D721Med (cell line): Measurements from ENCODE around the gene RFX3.

Experiments
- DNase-seq: peaks from one replicate; pipeline ENCODE4 v3.0.0; 2011; ENCODE audit warnings: low spot score; ENCODE audit not compliant: insufficient read length
- FAIRE-seq: peaks from 2 replicates; lab custom pipeline; 2011; peaks lifted over from hg19 to GRCh38; lab: Jason Lieb, UNC
- CTCF ChIP-seq: IDR thresholded peaks from 2 replicates; pipeline ENCODE4 v1.5.1; 2012; ENCODE audit warnings: mild to moderate bottlenecking, control low read depth; ENCODE audit not compliant: insufficient read depth; ENCODE audit errors: missing control alignments

The RFX3 gene

GRCh38 chr9:3541206-3541605 lies 15.4 kb upstream of the RFX3 start:
- no peak for FAIRE-seq
- TF ChIP-seq CTCF = no peak
- DNase-seq = no peak

GRCh38 chr9:3534614-3535404 lies 9.0 kb upstream of the RFX3 start:
- no peak for DNase-seq
- no peak for TF ChIP-seq CTCF
- no peak for FAIRE-seq

- FAIRE-seq = no peak
- no peak for TF ChIP-seq CTCF
- no peak for DNase-seq
Observed at GRCh38 chr9:3532158-3532557, 6.4 kb upstream of the RFX3 start.

GRCh38 chr9:3528451-3528850 lies 2.6 kb upstream of the RFX3 start:
- no peak for FAIRE-seq
- TF ChIP-seq CTCF = no peak
- no peak for DNase-seq

- no peak for TF ChIP-seq CTCF
- DNase-seq = no peak
- FAIRE-seq = no peak
Observed at GRCh38 chr9:3526997-3527940, 1.5 kb upstream of the RFX3 start.

- DNase-seq (no peak), FAIRE-seq (no peak)
- no peak for TF ChIP-seq CTCF
Observed at GRCh38 chr9:3526165-3526996, 580 bp upstream of the RFX3 start.
